ENCODE data around the gene ATP8B2.

GRCh38 chr1:154352245-154352580 is 26.9 kb downstream of the ATP8B2 start:
- TF ChIP-seq CTCF (optimal IDR thresholded peaks at IDR 0.05 in 1 of 3, IDR thresholded peaks at IDR 0.05 in 1 of 3, conservative IDR thresholded peaks at IDR 0.05 in 1 of 3; ENCODE audit: extremely low read depth in 1 of 3, insufficient read depth in 2 of 3, low read length in 3 of 3) (no peak), EZH2 (IDR thresholded peaks at IDR 0.05; ENCODE audit: low read length) (no peak)
